ENCODE measurements around the gene NEURL1. TPM values are rescaled to one million over a fixed set of nuclear protein-coding genes. Genes with fewer than 3 reads are reported as not detected.

The NEURL1 gene
- polyA plus RNA-seq, 4 donors = 14.6 to 48.6 (median 20.8) TPM

GRCh38 chr10:103570844-103571655 lies 77.5 kb downstream of the NEURL1 start:
- H3K27ac ChIP-seq (ENCODE audit: low read depth in 1 of 3, low read length in 2 of 3) = peak overlapping the region in 1 of 3 donors; percentile 80
- H3K4me3 ChIP-seq (ENCODE audit: low read depth in 1 of 3, low read length in 3 of 3) = peak overlapping the region in 1 of 3 donors; percentile 29
- H3K27me3 ChIP-seq (ENCODE audit: control insufficient read depth in 3 of 3, insufficient read depth in 3 of 3, low read length in 3 of 3) = no peaks in the 10 kb centered on the region
- WGBS, 3 donors = 87 to 93% (median 87%) methylated on average over 23 to 28 of the region's 28 CpGs
- FAIRE-seq (no peak), DNase-seq (peak in 1 of 2 donors; percentile 95)
- peaks cover 0 to 69% (median 0%) of the 10 kb centered on the region in 3 donors for H3K4me1 ChIP-seq (ENCODE audit: control insufficient read depth in 3 of 3, insufficient read depth in 2 of 3, low read depth in 1 of 3, low read length in 2 of 3)
- H3K9me3 ChIP-seq (ENCODE audit: control insufficient read depth in 2 of 2, insufficient read depth in 1 of 2, low read depth in 1 of 2, low read length in 1 of 2) = peaks cover 0 to 4% of the 10 kb centered on the region in 2 donors
- H3K36me3 ChIP-seq (ENCODE audit: control insufficient read depth in 3 of 3, insufficient read depth in 2 of 3, low read depth in 1 of 3, low read length in 3 of 3) = peaks cover 0 to 26% (median 0%) of the 10 kb centered on the region in 3 donors

- 94% methylated on average over 18 of the region's 18 CpGs for whole genome bisulfite sequencing, 3 donors
- peak overlapping the region in 1 of 3 donors; percentile 80 for H3K27ac ChIP-seq (ENCODE audit: low read depth in 1 of 3, low read length in 2 of 3)
- DNase-seq = peak in 1 of 2 donors; percentile 36
- peaks cover 0 to 74% (median 0%) of the 10 kb centered on the region in 3 donors for H3K4me1 ChIP-seq (ENCODE audit: control insufficient read depth in 3 of 3, insufficient read depth in 2 of 3, low read depth in 1 of 3, low read length in 2 of 3)
- FAIRE-seq = no peak
- H3K36me3 ChIP-seq (ENCODE audit: control insufficient read depth in 3 of 3, insufficient read depth in 2 of 3, low read depth in 1 of 3, low read length in 3 of 3) = peaks cover 0 to 26% (median 0%) of the 10 kb centered on the region in 3 donors
- H3K9me3 ChIP-seq (ENCODE audit: control insufficient read depth in 2 of 2, insufficient read depth in 1 of 2, low read depth in 1 of 2, low read length in 1 of 2) = peaks cover 0 to 4% of the 10 kb centered on the region in 2 donors
- H3K4me3 ChIP-seq (ENCODE audit: low read depth in 1 of 3, low read length in 3 of 3) = peak overlapping the region in 1 of 3 donors; percentile 29
- H3K27me3 ChIP-seq (ENCODE audit: control insufficient read depth in 3 of 3, insufficient read depth in 3 of 3, low read length in 3 of 3) = no peaks in the 10 kb centered on the region
These were observed 78.1 kb downstream of the NEURL1 start for GRCh38 chr10:103571656-103571975.

- Histone ChIP-seq H3K4me3 (ENCODE audit: low read depth in 1 of 3, low read length in 3 of 3) (peak overlapping the region in 1 of 3 donors; percentile 29), H3K4me1 (ENCODE audit: control insufficient read depth in 3 of 3, insufficient read depth in 2 of 3, low read depth in 1 of 3, low read length in 2 of 3) (peaks cover 0 to 79% (median 0%) of the 10 kb centered on the region in 3 donors), H3K27me3 (ENCODE audit: control insufficient read depth in 3 of 3, insufficient read depth in 3 of 3, low read length in 3 of 3) (no peaks in the 10 kb centered on the region), H3K9me3 (ENCODE audit: control insufficient read depth in 2 of 2, insufficient read depth in 1 of 2, low read depth in 1 of 2, low read length in 1 of 2) (peaks cover 0 to under 1% of the 10 kb centered on the region in 2 donors), H3K27ac (ENCODE audit: low read depth in 1 of 3, low read length in 2 of 3) (peak overlapping the region in 1 of 3 donors; percentile 80), H3K36me3 (ENCODE audit: control insufficient read depth in 3 of 3, insufficient read depth in 2 of 3, low read depth in 1 of 3, low read length in 3 of 3) (peaks cover 0 to 30% (median 0%) of the 10 kb centered on the region in 3 donors)
- DNase-seq (peak in 1 of 2 donors; percentile 62), FAIRE-seq (no peak)
- 89 to 91% (median 89%) methylated on average over 10 of the region's 10 CpGs for WGBS, 3 donors
These were observed 79.1 kb downstream of the NEURL1 start for GRCh38 chr10:103572347-103573204.

GRCh38 chr10:103573205-103573487 lies 79.6 kb downstream of the NEURL1 start:
- no peak for DNase-seq
- FAIRE-seq = no peak

GRCh38 chr10:103574097-103575061 lies 80.9 kb downstream of the NEURL1 start:
- 79 to 83% (median 80%) methylated on average over 16 of the region's 16 CpGs for WGBS, 3 donors
- FAIRE-seq = no peak
- peak in 1 of 2 donors; percentile 42 for DNase-seq

More at GRCh38 chr10:103573205-103573487, 79.6 kb downstream of the NEURL1 start:
- 71 to 79% (median 78%) methylated on average over 7 of the region's 7 CpGs for WGBS, 3 donors
- Histone ChIP-seq H3K4me1 (ENCODE audit: control insufficient read depth in 3 of 3, insufficient read depth in 2 of 3, low read depth in 1 of 3, low read length in 2 of 3) (peaks cover 0 to 79% (median 0%) of the 10 kb centered on the region in 3 donors), H3K9me3 (ENCODE audit: control insufficient read depth in 2 of 2, insufficient read depth in 1 of 2, low read depth in 1 of 2, low read length in 1 of 2) (no peaks in the 10 kb centered on the region), H3K27ac (ENCODE audit: low read depth in 1 of 3, low read length in 2 of 3) (peak overlapping the region in 1 of 3 donors; percentile 80), H3K36me3 (ENCODE audit: control insufficient read depth in 3 of 3, insufficient read depth in 2 of 3, low read depth in 1 of 3, low read length in 3 of 3) (peaks cover 0 to 33% (median 0%) of the 10 kb centered on the region in 3 donors), H3K4me3 (ENCODE audit: low read depth in 1 of 3, low read length in 3 of 3) (peak overlapping the region in 1 of 3 donors; percentile 29), H3K27me3 (ENCODE audit: control insufficient read depth in 3 of 3, insufficient read depth in 3 of 3, low read length in 3 of 3) (no peaks in the 10 kb centered on the region)

GRCh38 chr10:103575416-103576075 lies 82.0 kb downstream of the NEURL1 start:
- 63 to 68% (median 66%) methylated on average over 6 of the region's 6 CpGs for WGBS, 3 donors
- Histone ChIP-seq H3K9me3 (ENCODE audit: control insufficient read depth in 2 of 2, insufficient read depth in 1 of 2, low read depth in 1 of 2, low read length in 1 of 2) (no peaks in the 10 kb centered on the region), H3K27me3 (ENCODE audit: control insufficient read depth in 3 of 3, insufficient read depth in 3 of 3, low read length in 3 of 3) (no peaks in the 10 kb centered on the region), H3K4me3 (ENCODE audit: low read depth in 1 of 3, low read length in 3 of 3) (no peak overlapping the region), H3K4me1 (ENCODE audit: control insufficient read depth in 3 of 3, insufficient read depth in 2 of 3, low read depth in 1 of 3, low read length in 2 of 3) (peaks cover 0 to 86% (median 0%) of the 10 kb centered on the region in 3 donors), H3K27ac (ENCODE audit: low read depth in 1 of 3, low read length in 2 of 3) (peak overlapping the region in 1 of 3 donors; percentile 18), H3K36me3 (ENCODE audit: control insufficient read depth in 3 of 3, insufficient read depth in 2 of 3, low read depth in 1 of 3, low read length in 3 of 3) (peaks cover 0 to 44% (median 0%) of the 10 kb centered on the region in 3 donors)
- no peak for FAIRE-seq
- DNase-seq = peak in 1 of 2 donors; percentile 21

More at GRCh38 chr10:103574097-103575061, 80.9 kb downstream of the NEURL1 start:
- no peaks in the 10 kb centered on the region for H3K27me3 ChIP-seq (ENCODE audit: control insufficient read depth in 3 of 3, insufficient read depth in 3 of 3, low read length in 3 of 3)
- no peaks in the 10 kb centered on the region for H3K9me3 ChIP-seq (ENCODE audit: control insufficient read depth in 2 of 2, insufficient read depth in 1 of 2, low read depth in 1 of 2, low read length in 1 of 2)
- H3K4me3 ChIP-seq (ENCODE audit: low read depth in 1 of 3, low read length in 3 of 3) = no peak overlapping the region
- no peak overlapping the region for H3K27ac ChIP-seq (ENCODE audit: low read depth in 1 of 3, low read length in 2 of 3)
- peaks cover 0 to 33% (median 0%) of the 10 kb centered on the region in 3 donors for H3K36me3 ChIP-seq (ENCODE audit: control insufficient read depth in 3 of 3, insufficient read depth in 2 of 3, low read depth in 1 of 3, low read length in 3 of 3)
- peaks cover 0 to 89% (median 0%) of the 10 kb centered on the region in 3 donors for H3K4me1 ChIP-seq (ENCODE audit: control insufficient read depth in 3 of 3, insufficient read depth in 2 of 3, low read depth in 1 of 3, low read length in 2 of 3)

- Histone ChIP-seq H3K4me1 (ENCODE audit: control insufficient read depth in 3 of 3, insufficient read depth in 2 of 3, low read depth in 1 of 3, low read length in 2 of 3) (peaks cover 0 to 83% (median 0%) of the 10 kb centered on the region in 3 donors), H3K36me3 (ENCODE audit: control insufficient read depth in 3 of 3, insufficient read depth in 2 of 3, low read depth in 1 of 3, low read length in 3 of 3) (peaks cover 0 to 44% (median 0%) of the 10 kb centered on the region in 3 donors), H3K27me3 (ENCODE audit: control insufficient read depth in 3 of 3, insufficient read depth in 3 of 3, low read length in 3 of 3) (no peaks in the 10 kb centered on the region), H3K9me3 (ENCODE audit: control insufficient read depth in 2 of 2, insufficient read depth in 1 of 2, low read depth in 1 of 2, low read length in 1 of 2) (no peaks in the 10 kb centered on the region), H3K4me3 (ENCODE audit: low read depth in 1 of 3, low read length in 3 of 3) (no peak overlapping the region), H3K27ac (ENCODE audit: low read depth in 1 of 3, low read length in 2 of 3) (peak overlapping the region in 1 of 3 donors; percentile 17)
- peak in 1 of 2 donors; percentile 17 for DNase-seq
- FAIRE-seq = no peak
- WGBS, 3 donors = 95 to 100% (median 98%) methylated on average over 1 of the region's 1 CpG
These were observed 82.6 kb downstream of the NEURL1 start for GRCh38 chr10:103576076-103576471.

All from small intestine (tissue), 7 donors.